Stimulated activated CD4-positive, alpha-beta T cell treated with anti-CD3 and anti-CD28 coated beads, Interleukin-2, amount 100 ng/mL, for 48 hours (primary cell): Measurements from ENCODE around the gene UBE3B.
"Not testable (repeated sequence)": the region's sequence is repeated elsewhere in the genome, so short reads cannot be mapped to it uniquely, and the experiment has no call there.

Experiments used
- DNase-seq, 2 donors: peaks; one replicate each; pipeline ENCODE4 v3.0.0-alpha.2; 2020

The UBE3B gene

GRCh38 chr12:109451400-109451799, 26.0 kb upstream of the UBE3B start:
- no peak for DNase-seq

- DNase-seq: no peak
These were observed 24.9 kb upstream of the UBE3B start for GRCh38 chr12:109452489-109452888.

GRCh38 chr12:109455706-109456105, 21.7 kb upstream of the UBE3B start:
- DNase-seq: no peak

GRCh38 chr12:109458086-109458485, 19.3 kb upstream of the UBE3B start:
- no peak for DNase-seq

GRCh38 chr12:109458771-109459208, 18.6 kb upstream of the UBE3B start:
- no peak for DNase-seq

DNA sequence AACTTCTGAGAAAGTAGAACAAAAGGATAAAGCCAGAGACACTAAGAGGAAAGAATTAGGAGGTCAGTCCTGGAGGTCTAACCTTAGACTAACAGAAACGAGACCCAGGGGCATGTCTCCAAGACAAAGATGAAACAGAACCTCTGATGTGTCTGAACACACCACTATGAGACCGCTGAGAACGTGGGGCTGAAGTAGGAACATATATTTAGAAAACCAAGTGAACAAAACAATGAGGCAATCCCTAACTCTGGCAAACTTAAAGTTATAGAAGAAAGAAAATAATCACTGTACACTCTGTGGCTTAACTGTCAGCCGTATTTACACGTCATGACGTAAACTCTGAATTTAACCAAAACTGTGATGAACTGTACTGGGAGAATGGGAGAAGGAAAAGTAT, 18.2 kb upstream of the UBE3B start:
- no peak for DNase-seq

DNA sequence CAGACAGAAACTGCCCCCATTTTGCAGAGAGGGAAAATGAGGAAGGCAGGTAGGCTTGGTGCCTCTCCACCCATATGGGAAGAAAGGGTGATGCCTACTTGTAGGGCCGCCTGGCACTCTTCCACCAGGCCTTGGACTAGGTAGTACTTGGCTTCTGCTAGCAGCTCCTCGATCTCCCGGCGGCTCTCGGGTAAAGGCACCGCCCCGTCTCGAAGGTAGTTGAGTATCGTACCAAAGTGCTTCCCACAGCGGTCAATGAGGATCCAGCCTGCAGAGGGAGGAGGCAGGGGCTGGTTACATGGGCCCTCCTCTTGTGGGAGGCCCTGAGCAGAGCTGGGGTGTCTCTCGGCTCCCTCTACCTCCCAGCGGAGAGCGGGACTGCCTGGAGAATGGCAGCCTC, 16.9 kb upstream of the UBE3B start:
- DNase-seq: no peak

- DNase-seq: no peak
These were observed 16.2 kb upstream of the UBE3B start for GRCh38 chr12:109461049-109461845.

DNA sequence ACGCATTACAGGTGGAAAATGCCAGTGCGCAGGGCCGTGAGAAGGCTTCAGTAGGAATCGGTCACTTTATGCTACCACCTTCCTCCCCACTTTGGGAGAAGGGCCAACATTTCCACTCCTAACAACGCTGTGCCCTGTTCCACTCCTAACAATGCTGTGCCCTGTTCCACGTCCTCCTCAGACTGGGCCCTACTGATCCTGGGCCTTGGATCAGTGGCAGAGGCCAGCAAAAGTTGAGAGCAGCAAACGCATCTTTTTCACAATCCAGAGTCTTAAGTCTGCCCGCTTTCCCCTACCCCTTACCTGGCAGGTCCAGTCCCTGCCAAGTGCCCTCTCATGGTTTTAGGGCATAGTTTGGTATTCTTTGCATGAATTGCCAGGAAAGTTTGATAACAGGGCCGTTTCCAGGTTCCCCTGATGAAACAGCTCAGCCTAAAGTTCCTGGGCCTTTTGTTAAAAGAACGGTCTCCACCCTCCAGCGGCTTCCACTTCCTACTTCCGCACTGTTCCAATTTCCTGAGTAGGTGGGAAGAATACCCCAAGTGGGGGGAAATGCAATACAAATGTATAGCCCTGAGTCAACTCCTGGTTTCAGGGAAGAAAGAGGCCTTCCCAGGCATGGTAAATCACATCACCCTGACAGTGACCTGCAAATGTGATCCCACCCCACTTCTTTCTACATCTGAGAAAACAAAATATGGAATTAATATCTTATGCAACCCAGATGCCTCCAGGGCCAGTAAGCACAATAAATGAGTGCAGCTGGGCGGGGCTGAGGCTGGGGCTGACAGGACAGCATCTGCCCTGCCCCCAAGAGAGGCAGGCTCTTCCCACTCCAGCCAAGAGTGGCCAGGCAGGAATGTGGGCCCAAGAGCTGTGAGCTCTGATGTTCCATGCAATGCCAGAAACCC, 15.3 kb upstream of the UBE3B start:
- no peak for DNase-seq

DNA sequence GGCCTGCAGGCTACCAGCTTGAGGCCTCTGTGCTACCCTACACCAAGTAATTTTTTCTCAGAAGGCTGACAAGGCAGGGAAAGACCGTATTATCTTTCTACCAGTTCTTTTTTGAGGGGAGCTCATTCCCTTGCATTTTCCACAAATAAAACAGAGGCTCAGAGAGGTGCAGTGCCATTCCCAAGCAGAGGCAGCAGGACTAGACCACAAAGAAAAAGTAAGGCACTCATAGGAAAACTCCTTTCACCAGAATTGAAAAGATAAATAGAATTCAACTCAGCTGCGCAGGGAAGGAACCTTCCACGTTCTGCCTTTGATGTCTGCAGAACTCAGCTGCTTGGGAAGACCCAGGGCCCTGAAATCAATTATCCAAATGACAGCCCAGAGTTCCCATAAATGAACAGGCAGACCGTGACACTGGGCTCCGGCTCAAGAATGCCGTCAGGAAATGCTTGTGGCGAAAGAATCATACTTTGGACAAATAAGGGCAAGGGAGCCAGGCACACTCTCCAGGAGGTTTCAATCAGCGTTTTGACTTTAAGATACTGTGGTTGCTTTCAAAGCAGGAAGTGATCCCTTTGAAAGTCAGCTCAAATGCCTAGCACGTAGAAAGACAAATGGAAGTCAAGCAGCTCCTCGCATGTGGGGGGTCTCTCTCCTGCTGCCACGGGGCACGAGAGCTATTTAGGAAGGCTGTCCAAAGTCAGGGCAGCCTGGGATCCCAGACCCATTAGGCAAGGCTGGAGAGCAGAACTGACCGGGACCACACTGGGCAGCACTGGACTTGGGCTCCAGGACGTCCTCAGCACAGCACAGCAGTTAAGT, 14.4 kb upstream of the UBE3B start:
- DNase-seq: no peak

DNA sequence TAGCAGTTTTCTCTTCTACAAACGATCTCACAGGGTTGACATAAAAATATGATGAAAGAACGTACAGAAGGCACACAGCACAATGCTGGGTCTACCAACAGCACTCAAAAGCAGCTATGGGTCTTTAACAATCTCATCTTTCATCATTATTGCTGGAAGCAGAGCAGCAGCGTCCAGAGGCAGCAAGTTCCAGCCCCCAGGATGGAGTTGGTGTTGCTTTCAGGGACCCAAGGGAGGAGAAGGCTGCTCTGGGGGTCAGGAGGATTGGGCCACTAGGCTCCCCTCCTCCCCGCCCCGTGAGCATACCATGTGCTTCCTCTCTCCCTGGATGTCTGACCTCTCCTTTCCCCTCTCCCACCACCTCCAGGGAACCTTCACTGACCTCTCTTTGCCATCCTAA, 13.7 kb upstream of the UBE3B start:
- no peak for DNase-seq

DNA sequence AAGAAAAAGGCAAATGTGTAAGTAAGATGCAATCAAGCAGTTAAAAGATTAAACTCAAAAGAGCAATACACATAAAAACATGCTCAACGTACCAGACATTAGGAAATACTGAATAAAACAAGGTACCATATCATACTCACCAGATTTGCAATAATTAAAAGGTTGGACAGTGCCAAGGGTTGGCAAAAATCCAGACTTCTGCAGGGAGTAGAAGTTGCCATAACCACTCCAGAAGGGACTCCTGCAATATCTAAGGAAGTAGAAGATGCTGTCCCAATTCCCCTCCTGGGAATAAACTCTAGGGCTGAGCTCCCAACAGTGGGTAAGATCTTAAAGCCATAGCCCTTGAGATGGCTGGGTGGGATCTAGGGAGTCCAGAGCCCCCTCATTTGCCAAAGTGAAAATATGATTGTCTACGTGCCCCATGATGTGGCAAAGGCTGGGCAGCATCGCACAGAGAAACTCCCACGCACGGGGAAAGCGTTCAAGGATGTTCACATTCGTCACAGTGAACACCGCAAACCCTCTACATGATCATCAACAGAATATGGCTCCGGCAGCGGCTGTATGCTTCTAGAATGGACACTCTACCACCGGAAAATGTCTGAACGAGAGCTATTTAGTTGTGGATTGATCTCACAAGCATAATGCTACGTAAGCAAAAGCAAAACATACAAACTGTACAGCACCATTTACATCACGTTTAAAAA, 12.6 kb upstream of the UBE3B start:
- DNase-seq: no peak

- no peak for DNase-seq
These were observed 11.1 kb upstream of the UBE3B start for GRCh38 chr12:109466305-109466704.

DNA sequence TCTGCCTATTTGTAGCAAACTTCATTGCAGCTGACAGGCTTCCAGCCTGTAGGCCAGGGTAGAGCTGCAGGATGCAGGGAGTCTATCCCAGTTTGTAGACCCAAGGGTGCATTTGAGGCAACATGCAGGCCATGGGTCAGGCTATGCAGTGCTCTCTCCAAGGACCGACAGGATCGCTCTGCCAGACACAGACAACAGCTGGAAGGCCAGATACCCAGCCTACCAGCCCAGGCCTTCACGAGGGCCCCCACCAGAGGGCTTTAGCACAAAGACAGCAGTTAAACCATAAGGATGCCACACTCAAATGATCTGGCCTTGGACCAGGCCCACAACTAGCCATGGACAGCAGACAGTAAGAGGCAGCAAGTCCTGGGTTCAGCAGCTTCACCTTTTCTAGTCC, 10.6 kb upstream of the UBE3B start:
- no peak for DNase-seq

- DNase-seq: no peak
These were observed 9.3 kb upstream of the UBE3B start for GRCh38 chr12:109467978-109468676.

GRCh38 chr12:109469517-109469916, 7.9 kb upstream of the UBE3B start:
- DNase-seq: no peak

GRCh38 chr12:109473006-109473405, 4.4 kb upstream of the UBE3B start:
- DNase-seq: no peak

DNA sequence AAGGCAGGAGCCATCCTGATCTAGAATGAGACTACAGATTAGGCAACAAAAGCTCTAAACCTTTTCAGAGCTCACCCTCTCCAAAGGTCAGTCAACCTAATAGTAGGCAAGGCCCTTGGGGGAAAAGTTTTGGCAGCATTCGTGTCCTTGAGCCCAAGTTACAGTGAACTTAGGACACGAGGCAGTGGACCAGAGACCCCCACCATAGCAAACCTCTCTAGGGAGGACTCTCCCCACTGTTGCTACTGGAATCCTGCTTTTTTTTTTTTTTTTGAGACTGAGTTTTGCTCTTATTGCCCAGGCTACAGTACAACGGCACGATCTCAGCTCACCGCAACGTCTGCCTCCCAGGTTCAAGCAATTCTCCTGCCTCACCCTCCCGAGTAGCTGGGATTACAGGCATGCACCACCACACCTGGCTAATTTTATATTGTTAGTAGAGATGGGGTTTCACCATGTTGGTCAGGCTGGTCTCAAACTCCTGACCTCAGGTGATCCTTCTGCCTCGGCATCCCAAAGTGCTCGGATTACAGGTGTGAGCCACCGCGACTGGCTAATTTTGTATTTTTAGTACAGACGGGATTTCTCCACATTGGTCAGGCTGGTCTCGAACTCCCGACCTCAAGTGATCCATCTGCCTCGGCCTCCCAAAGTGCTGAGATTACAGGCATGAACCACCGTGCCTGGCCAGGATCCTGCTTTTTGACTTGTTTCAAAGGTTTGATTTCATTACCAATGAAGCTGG, 3.7 kb upstream of the UBE3B start:
- DNase-seq: not testable (repeated sequence)

DNA sequence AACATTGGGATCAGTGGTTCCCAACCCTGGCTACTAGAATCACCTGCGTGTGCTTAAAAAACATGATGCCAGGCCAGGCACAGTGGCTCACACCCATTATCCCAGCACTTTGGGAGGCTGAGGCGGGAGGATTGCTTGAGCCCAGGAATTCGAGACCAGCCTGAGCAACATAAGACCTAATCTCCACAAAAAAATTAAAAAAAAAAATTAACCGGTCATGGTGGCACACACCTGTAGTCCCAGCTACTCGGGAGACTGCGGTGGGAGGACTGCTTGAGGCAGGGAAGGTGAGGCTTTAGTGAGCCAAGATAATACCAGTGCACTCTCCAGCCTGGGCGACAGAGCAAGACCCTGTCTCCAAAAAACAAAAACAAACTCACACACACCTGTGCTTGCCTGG, 2.3 kb upstream of the UBE3B start:
- DNase-seq: no peak

DNA sequence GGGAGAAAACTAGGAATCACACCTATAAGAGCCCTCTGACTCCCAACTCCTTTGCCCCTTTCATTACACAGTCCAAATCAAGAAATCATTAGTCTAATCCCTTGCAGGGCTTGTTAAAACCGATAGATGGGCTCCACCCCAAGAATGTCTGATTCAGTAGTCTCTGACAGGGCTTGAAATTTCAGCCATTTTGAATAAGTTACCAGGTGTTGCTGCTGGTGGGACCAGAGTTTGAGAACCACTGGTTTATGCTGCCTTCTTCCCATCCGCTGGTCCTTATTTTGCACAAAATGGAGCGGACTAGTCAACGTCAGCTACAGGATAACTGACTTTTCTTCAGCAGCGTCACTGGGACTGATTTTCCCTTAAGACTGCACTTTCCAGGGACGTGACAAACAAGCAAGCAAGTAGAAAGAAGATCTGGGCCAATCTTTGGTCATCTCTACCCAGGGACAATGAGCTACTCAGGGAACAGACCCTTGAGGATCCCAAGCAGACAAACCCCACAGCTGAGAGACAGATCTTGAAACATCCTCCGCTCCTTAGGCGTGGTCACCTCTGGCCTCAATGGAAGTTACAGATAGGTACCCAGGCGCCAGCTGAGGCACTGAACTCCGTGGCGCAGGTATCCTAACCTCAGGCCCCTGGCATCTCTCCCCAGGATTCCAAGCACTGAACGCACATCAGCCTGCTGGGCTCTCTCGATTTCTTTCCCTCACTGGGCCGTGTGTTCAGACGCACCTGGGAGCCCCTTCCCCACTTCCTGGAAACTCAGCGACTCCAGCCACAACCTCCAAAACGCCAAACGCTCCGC, 1.2 kb upstream of the UBE3B start:
- no peak for DNase-seq
